ENCODE data around the gene GABRB3. TPM values are rescaled to one million over a fixed set of nuclear protein-coding genes. Genes with fewer than 3 reads are reported as not detected.

GABRB3 gene
- total and polyA plus RNA-seq, 8 donors: 0.94 to 4.0 (median 2.3) TPM

DNA sequence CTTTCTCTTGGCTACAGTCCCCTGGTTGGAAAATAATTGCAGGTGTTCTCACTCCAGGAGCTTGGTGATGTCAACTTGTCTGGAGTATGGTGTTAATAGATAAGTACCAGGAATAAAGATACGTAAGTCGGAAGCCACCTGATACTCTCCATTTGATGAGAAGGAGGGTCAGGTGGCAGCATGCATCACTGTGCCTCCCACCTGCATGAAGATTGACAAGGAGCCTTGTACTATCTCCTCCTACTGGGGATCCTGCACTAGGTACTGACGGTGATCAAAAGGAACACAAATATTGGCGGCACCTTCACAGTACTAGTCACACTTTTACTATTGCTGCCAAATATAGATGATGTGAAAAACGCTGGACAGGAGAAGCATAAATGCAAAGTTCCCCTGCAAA, 32.6 kb upstream of the GABRB3 start:
- Histone ChIP-seq H3K4me1 (no peaks in the 10 kb centered on the region), H3K27me3 (peaks cover 0 to 12% of the 10 kb centered on the region in 2 donors), H3K36me3 (no peaks in the 10 kb centered on the region), H3K9me3 (peaks cover 0 to 4% of the 10 kb centered on the region in 2 donors), H3K27ac (no peak overlapping the region), H3K4me3 (no peak overlapping the region)
- ATAC-seq (no peak), DNase-seq (no peak)
- intact Hi-C loops (cut with DNase I): no loop called here
- TF ChIP-seq, protein P1, sequence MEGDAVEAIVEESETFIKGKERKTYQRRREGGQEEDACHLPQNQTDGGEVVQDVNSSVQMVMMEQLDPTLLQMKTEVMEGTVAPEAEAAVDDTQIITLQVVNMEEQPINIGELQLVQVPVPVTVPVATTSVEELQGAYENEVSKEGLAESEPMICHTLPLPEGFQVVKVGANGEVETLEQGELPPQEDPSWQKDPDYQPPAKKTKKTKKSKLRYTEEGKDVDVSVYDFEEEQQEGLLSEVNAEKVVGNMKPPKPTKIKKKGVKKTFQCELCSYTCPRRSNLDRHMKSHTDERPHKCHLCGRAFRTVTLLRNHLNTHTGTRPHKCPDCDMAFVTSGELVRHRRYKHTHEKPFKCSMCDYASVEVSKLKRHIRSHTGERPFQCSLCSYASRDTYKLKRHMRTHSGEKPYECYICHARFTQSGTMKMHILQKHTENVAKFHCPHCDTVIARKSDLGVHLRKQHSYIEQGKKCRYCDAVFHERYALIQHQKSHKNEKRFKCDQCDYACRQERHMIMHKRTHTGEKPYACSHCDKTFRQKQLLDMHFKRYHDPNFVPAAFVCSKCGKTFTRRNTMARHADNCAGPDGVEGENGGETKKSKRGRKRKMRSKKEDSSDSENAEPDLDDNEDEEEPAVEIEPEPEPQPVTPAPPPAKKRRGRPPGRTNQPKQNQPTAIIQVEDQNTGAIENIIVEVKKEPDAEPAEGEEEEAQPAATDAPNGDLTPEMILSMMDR (IDR thresholded peaks at IDR 0.05): no peak

DNA sequence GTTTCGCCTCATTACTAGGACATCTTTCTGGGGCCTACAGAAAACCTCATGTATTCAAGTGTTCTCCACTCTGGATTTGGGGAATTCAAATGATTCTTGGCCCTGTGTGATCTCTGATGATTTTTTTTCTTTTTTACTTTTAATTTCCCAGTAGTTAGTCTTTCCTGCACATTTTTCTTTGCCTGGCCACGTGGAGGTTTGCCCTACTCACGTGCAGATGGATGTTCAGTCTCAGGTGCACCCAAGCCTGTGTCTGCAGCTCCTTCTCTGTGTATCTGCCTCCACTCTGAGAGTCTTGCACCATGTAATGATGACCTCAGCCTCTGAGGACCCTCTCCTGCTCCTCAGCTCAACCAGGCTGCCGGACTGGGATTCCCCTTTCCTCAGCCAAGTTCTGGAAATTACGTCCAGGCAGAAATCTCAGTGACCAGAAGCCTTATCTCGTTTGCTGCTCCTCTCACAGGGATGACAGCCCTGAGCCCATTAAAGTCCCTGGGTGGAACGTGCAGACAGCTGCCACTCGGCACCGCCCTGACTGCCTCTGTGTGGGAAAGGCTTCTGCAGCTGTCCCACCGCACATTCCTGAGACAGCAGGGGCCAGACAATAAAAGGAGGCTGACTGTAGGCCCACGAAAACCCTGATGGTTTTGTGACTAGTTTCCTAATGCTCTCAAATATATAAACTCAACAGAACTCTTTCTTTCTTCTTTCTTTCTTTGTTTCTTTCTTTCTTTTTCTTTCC, 31.4 kb upstream of the GABRB3 start:
- DNase-seq (no peak), ATAC-seq (no peak)
- Histone ChIP-seq H3K4me1 (no peaks in the 10 kb centered on the region), H3K27ac (no peak overlapping the region), H3K4me3 (no peak overlapping the region), H3K9me3 (peaks cover 0 to 4% of the 10 kb centered on the region in 2 donors), H3K27me3 (peaks cover 0 to 12% of the 10 kb centered on the region in 2 donors), H3K36me3 (no peaks in the 10 kb centered on the region)
- intact Hi-C loops (cut with DNase I): no loop called here
- TF ChIP-seq, protein P1 (IDR thresholded peaks at IDR 0.05): no peak

DNA sequence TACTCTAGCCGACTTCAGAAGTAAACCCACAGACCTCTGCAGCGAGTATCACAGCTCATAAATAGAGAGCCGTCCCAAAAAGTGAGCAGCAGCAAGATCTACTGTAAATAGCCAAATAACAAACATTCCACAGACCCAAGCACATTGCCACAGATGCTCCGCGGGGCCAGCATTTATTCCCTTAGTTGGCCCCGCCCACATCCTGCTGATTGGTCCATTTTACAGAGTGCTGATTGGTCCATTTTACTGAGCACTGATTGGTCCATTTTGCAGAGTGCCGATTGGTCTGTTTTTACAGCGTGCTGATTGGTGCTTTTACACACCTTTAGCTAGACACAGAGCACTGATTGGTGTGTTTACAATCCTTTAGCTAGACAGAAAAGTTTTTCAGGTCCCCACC, 17.3 kb upstream of the GABRB3 start:
- TF ChIP-seq, protein P1 (IDR thresholded peaks at IDR 0.05): no peak
- Histone ChIP-seq H3K27me3 (no peaks in the 10 kb centered on the region), H3K27ac (no peak overlapping the region), H3K9me3 (peaks cover 0 to 8% of the 10 kb centered on the region in 2 donors), H3K4me1 (no peaks in the 10 kb centered on the region), H3K4me3 (no peak overlapping the region), H3K36me3 (no peaks in the 10 kb centered on the region)
- ATAC-seq (no peak), DNase-seq (no peak)
- intact Hi-C loops (cut with DNase I): no loop called here

DNA sequence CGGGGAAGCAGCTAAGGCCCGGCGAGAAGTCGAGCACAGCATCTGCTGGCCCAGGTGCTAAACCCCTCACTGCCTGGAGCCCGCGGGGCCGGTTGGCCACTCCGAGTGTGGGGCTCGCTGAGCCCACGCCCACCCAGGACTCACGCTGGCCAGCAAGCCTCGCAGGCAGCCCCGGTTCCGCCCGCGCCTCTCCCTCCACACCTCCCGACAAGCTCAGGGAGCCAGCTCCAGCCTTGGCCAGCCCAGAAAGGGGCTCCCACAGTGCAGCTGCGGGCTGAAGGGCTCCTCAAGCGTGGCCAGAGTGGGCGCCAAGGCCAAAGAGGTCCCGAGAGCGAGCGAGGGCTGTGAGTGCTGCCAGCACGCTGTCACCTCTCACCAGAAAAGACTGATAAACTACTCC, 8.9 kb upstream of the GABRB3 start:
- Histone ChIP-seq H3K27ac (no peak overlapping the region), H3K4me3 (no peak overlapping the region), H3K9me3 (no peaks in the 10 kb centered on the region), H3K4me1 (no peaks in the 10 kb centered on the region), H3K27me3 (peaks cover 0 to 8% of the 10 kb centered on the region in 2 donors), H3K36me3 (no peaks in the 10 kb centered on the region)
- TF ChIP-seq, protein P1 (IDR thresholded peaks at IDR 0.05): no peak
- intact Hi-C loops (cut with DNase I): no loop called here
- ATAC-seq (no peak), DNase-seq (peak in 1 of 4 donors; percentile 51)

DNA sequence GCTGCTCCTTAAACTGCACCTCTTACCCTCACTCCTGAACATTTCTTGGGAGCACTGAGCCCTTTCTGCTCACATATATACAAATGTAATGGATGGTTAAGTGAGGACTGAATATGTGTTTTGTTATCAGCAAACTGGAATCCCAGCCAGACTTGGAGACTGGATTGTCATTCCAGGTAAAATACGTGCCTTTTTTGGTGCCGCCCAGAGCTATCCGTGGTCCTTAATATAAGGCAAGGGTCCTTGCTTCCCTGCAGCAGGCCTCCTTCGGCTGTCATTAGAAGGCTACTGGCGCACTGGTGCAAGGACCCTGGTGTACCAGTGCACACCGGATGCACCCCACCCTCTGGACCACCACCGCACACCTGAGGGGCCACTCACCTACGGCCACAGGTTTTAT, 1.1 kb upstream of the GABRB3 start:
- TF ChIP-seq, protein P1 (IDR thresholded peaks at IDR 0.05): no peak
- no peaks in the 10 kb centered on the region for H3K36me3 ChIP-seq
- H3K27ac ChIP-seq: no peak overlapping the region
- ATAC-seq (no peak), DNase-seq (peak in 1 of 4 donors; percentile 24)
- H3K9me3 ChIP-seq: no peaks in the 10 kb centered on the region
- intact Hi-C loops (cut with DNase I): no loop called here
- H3K4me1 ChIP-seq: peaks cover 0 to 14% of the 10 kb centered on the region in 2 donors
- no peak overlapping the region for H3K4me3 ChIP-seq
- peaks cover 36 to 77% of the 10 kb centered on the region in 2 donors for H3K27me3 ChIP-seq
